HG02938 (cell line): ENCODE measurements around the gene REV3L.
"Not testable (repeated sequence)": the region's sequence is repeated elsewhere in the genome, so short reads cannot be mapped to it uniquely, and the experiment has no call there.

Experiments
- ATAC-seq: cut with Tn5 transposase; IDR thresholded peaks from one replicate; pipeline ENCODE4 v1.9.1; 2021; ENCODE audit warnings: mild to moderate bottlenecking, moderate library complexity; ENCODE audit not compliant: unreplicated experiment

REV3L gene

DNA sequence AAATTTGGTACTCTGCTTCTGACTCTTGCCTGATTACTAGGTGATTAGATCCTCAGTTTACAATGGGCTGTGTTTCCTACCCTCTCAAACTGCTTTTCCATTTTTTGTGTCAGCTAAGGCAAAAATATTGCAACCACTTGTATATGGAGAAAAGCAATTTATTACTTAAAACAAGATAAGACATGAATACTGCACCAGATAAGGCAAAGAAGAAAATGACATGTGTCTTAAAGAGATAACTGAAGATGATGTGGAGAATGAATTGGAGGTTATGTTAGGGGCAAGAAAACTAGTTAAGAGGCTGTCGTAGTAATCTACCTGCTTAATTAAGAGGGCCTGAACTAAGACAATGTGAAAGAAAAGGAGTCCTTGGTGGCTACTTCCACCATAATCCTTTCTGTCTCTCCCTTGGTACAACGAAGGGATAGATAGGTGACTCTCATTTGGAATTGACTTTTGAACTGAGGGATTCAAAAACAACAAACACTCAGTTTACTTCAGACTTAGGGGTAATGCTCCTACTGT lies 16.3 kb upstream of the REV3L start:
- ATAC-seq: no peak

DNA sequence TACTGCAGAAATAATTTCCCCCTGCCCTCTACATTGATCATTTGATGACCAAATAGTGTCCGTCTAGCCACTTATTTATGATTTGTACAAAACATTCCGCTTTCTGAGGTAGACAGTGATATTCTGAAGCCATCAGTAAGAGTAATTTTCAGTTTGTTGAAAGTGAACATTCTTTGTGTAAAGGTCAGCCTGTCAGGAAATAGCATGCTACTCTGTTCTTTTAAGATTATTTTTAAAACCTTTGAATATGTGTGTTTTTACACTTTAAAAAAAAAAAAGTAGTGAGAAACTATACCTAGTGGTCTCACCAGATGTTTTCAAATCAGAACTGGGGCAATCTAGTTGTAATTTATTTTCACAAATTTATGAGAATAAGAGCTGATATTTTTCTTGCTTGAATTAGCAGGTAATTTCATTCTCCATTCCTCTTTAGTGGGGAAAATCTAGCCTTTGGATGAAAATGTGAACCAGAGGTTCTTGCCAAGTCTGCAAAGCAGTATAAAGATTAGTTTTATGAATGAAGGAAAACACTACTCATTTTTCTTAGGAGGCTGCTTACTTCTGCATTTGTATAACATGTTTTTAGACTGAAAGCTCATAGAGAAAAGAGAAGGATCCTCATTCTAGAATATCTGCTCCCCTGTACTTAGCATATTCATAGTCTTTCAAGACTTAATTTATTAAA lies 12.1 kb upstream of the REV3L start:
- ATAC-seq: no peak

GRCh38 chr6:111492499-111492898 lies 9.5 kb upstream of the REV3L start:
- ATAC-seq: no peak

DNA sequence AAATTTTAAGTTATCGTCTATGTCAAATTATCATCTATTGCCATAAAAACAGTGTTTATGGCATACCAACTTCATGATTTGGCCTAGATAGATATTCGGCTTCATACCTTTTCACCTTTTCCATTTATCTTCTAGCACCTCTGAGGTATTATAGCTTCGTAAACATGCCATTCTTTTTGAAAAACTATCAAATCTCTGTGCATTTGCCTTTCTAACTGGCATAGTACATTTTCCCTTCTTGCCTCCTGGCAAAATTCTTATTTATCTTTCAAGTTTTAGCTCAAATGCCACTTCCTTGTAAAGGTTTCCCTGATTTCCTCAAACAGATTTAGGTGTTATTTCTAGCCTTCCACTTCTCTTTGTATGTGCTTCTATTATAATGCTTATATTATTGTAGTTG lies 7.0 kb upstream of the REV3L start:
- ATAC-seq: no peak

DNA sequence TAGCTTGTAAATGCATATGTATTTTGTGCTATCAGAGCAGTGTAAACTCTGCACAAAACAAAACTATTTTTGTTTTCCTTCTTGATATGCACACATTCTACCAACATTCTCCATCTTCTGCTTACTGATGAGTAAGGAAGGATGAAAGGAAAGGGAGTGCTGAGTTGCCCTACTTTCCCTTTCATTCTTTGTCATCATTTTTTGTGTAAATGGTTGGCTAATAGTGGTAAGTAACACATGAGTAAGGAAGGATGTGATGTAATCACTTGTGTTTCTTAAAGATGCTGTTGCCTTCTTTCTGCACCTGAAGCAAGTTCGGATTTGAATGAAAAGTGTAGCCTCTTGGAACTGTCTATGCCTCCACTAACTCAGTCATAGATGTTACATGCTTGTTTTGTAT lies 4.6 kb upstream of the REV3L start:
- ATAC-seq: peak; percentile 33

DNA sequence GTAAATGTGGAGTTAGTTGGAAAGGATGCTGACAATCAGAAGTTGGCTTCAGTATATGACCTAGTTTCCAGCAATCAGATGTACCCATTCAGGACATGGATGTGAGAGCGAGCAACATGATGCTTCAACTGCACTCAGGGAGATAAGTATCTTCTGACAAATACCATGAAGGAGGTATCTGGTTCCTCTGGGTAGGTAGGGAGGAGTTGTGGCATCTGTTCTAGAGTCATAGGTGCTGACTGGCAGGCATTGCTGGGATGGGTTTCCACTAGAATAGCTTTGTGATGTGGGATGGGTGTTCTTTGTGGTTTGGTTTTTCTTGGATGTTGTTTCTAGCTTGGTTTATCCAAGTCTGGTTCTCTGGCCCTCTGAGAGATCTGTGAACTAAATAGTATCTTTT lies 3.9 kb upstream of the REV3L start:
- ATAC-seq: no peak

DNA sequence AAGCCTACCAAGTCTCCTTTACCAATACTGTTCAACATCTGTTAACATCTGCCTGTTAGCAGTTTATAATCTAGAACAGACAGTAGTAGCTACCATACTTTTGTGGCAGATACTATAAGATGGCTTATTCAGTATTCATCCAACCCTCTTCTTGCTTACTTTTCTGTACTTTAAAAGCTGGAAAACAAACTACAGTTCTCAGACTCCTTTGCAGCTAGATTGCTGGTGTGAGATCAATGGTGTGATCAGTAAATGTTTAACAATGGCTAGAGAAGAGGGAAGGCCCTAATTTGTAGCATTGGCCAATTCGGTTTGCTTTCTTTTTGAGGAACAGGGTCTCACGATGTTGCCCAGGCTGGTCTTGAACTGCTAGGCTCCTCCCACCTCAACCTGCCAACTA lies 3.5 kb upstream of the REV3L start:
- ATAC-seq: no peak

DNA sequence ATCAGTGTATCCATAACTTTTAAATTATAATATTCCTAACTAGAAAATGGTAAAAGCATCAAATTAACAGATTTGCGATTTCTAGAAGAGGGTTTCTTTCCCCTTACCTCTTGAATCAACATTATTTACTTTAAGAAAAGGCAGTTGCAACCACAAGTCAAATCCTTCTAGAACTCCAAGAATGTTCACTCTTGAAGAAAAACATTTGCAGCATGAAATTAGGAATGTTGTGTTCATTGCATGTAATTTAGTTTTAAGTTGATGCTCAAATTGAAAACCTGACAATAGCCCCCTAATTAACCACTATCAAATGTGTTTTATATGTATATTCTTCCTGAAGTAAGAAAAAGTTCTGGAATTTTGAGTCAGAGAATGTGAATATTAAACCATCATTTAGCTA lies 2.3 kb upstream of the REV3L start:
- no peak for ATAC-seq

- ATAC-seq: no peak
Observed at GRCh38 chr6:111484633-111484930, 1.6 kb upstream of the REV3L start.

DNA sequence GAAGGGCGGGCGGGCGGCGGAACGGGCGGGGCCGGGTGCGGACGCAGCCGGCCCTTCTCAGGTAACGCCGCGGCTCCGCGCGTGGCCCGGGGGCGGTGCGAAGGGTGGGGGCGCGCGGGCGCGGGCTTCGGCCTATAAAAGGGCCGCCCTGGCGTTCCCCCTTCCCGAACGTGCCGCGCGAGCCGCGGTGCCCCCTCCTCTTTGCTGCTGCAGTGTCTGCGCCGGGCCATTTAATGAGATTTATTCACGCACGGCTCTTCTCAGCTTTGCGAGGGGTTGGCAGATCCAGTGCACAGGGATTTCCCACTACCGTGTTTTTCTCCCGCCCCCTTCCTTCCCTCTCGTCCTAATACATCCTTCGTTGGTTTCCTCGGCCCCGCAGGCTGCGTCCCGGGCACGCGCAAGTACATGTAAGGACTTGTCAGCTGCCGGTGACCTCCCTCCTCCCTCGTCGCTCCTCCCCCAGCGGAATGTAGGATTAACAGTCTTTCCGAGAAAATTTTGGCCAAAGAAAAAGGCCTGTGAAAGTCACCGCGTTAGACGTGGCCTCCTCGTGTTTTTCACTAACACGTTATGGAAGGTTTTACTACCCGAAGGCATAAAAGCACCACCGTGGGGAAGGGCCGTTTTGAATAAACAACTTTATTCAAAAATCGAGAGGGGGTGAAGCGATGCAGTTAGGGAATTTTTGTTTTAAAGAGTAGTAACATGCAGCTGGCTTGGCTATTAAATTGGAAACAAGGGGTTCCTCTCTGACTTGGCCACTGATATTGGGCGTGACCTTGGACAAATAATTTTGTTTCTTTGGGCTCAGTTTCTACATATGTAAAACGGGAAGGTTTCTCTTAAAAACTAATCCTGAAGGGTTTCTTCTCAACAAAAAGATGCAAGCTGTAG lies 966 bp upstream of the REV3L start:
- peak; percentile 33 for ATAC-seq

- ATAC-seq: peak; percentile 26
Observed at GRCh38 chr6:111482188-111482958, 645 bp downstream of the REV3L start.

- no peak for ATAC-seq
Observed at GRCh38 chr6:111481836-111482187, 1.2 kb downstream of the REV3L start.

DNA sequence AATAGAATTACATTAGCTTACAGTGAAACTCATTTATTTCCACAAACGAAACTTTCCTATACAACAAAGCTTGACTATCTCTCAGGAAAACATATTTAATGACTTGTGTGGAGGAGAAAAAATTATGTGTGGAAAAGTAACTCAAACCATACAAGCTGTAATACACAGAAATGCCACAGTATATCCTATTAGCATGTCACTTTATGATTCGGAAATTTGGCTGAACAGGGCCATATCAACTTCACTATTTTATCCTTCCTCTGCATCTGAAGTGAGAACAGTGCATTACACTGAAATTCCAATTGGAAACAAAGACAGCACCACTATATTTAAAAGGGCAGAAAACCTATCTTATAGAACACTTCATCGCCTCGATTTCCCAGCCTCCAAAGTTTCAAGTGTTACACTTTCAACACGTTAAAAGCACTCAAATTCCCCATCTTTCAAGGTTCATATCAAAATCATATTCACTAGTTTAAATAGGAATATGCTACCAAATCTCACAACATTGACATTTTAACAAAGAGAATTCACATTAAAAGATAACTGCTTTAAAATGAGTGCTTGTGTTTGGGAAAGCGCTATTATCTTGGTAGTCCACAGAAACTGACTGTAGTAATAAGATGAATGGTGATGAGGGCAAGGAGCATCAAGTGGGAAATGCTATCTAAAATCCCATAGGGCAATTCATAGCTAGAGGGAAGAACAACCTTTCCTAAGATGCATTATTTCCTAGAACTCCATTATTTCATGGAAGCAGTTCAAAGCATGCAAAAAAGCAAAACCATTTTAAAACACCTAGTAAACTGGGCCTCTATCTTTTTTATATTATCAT lies 1.8 kb downstream of the REV3L start:
- ATAC-seq: no peak

DNA sequence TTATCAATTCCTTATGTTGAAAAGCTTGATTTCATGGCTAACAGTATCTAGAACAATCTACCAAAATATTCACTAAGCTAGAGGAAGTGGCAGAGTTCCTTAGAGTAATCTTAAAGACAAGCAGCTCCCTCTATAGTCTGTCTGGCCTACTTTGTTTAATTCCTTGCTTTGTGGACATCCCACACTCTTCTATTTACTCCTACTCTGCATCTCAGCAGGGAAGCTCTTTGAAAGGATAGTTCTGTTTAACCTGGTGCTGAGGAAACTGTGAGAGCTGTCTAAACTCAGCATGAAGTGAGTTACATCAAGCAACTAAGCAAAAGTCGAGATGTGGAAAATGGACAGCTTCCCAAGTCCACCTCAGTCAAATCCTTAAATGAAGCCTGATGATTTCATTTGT lies 4.3 kb downstream of the REV3L start:
- peak; percentile 19 for ATAC-seq

- ATAC-seq: no peak
Observed at GRCh38 chr6:111478064-111478476, 4.9 kb downstream of the REV3L start.

GRCh38 chr6:111477481-111477938 lies 5.5 kb downstream of the REV3L start:
- ATAC-seq: peak; percentile 39

GRCh38 chr6:111476061-111476460 lies 7.0 kb downstream of the REV3L start:
- ATAC-seq: not testable (repeated sequence)

DNA sequence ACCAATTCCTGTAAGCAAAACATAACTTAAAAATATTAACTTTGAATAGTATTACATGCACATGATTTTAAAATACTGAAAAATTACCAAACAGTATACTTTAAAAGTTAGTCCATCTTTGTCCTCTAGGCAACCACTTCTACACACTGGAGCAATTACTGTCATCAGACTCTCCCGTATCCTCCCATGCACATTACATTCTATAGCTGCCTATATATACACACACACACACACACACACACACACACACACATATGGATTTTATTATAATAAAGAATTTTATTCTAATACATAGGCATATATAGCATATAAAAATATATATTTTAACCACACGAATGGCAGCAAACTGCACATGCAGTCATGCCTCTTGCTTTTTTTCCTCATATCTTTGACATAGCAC lies 8.2 kb downstream of the REV3L start:
- no peak for ATAC-seq

DNA sequence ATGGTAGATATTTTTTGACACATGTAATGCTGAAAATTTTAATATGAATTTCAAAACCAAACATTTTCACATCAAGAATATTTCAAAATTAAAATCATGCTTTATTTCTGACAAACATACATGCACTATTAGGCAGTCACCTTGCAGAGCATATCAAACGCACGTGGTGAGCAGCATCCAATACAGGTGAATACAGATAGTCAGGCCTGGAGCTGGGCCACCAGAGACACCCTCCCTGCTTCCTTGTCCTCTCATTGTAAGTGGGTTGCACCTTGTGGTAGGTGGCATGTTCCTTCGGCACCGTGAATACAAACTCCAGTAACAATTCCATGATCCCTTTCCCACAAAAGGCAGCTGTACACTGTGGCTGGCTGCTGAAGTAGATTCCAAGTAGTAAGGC lies 8.9 kb downstream of the REV3L start:
- ATAC-seq: no peak

GRCh38 chr6:111472933-111473435 lies 10.0 kb downstream of the REV3L start:
- ATAC-seq: no peak
